ENCODE data around the gene STK17B. TPM values are rescaled to one million over a fixed set of nuclear protein-coding genes. Genes with fewer than 3 reads are reported as not detected.

STK17B gene
- total and polyA plus RNA-seq, 2 of the 8 experiments (the other 6 are each of a cell fraction or from before 2014, with no cell fraction given) = 1.8 to 10.5 TPM

DNA sequence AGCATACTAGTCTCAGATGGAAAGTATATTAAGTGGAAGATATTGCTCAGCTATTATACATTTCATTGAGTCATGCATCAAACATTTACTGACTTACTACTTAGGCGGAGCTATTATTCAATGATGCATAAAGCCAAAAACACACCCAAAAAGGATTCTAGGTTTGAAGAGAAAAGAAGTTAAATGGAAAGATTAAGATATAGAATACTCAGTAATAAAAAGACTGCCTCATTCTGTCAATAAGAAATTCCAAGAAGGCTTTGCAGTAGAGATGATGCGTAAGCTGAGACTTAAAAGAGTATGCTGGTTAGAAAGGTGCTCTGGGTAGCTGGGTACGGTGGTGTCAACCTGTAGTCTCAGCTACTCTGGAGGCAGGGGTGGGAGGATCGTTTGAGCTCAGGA, 27.6 kb downstream of the STK17B start (continued):
- TF ChIP-seq, protein P1, sequence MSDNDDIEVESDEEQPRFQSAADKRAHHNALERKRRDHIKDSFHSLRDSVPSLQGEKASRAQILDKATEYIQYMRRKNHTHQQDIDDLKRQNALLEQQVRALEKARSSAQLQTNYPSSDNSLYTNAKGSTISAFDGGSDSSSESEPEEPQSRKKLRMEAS (IDR thresholded peaks at IDR 0.05) = no peak
- no peak for TF ChIP-seq RFX5 (IDR thresholded peaks at IDR 0.05; ENCODE audit: borderline replicate concordance, low read depth, low read length)
- TF ChIP-seq BRCA1 (IDR thresholded peaks at IDR 0.05; ENCODE audit: low read depth, low read length) = no peak

Measured in H1 (cell line).